Activated naive CD8-positive, alpha-beta T cell treated with anti-CD3 and anti-CD28 coated beads, Interleukin-2, amount 50 U/mL, for 24 hours (primary cell): Measurements from ENCODE around the gene RELN.
A peak's percentile ranks its signal among the peaks of the same experiment; 100 is the strongest.
"Not testable (repeated sequence)": the region's sequence is repeated elsewhere in the genome, so short reads cannot be mapped to it uniquely, and the experiment has no call there.

Source experiments
- ATAC-seq: fragments of 150-1000 bp; cut with Tn5 transposase; one replicate; pipeline ENCODE4 v1.10.0; 2021
- DNase-seq: peaks from one replicate; pipeline ENCODE4 v3.0.0; 2021
- H3K27ac Mint-ChIP-seq: one replicate; pipeline ENCODE4 v1.8.0; 2021; ENCODE audit warnings: mild to moderate bottlenecking, mixed read lengths
- H3K27me3 Mint-ChIP-seq: one replicate; pipeline ENCODE4 v1.8.0; 2021; ENCODE audit warnings: mixed read lengths
- H3K36me3 Mint-ChIP-seq: one replicate; pipeline ENCODE4 v1.8.0; 2021; ENCODE audit warnings: low read depth, mixed read lengths
- H3K4me1 Mint-ChIP-seq: one replicate; pipeline ENCODE4 v1.8.0; 2021; ENCODE audit warnings: mixed read lengths
- H3K4me3 Mint-ChIP-seq: one replicate; pipeline ENCODE4 v1.8.0; 2021; ENCODE audit warnings: mild to moderate bottlenecking, moderate library complexity, mixed read lengths
- H3K9me3 Mint-ChIP-seq: one replicate; pipeline ENCODE4 v1.8.0; 2021; ENCODE audit warnings: mixed read lengths

RELN gene

DNA sequence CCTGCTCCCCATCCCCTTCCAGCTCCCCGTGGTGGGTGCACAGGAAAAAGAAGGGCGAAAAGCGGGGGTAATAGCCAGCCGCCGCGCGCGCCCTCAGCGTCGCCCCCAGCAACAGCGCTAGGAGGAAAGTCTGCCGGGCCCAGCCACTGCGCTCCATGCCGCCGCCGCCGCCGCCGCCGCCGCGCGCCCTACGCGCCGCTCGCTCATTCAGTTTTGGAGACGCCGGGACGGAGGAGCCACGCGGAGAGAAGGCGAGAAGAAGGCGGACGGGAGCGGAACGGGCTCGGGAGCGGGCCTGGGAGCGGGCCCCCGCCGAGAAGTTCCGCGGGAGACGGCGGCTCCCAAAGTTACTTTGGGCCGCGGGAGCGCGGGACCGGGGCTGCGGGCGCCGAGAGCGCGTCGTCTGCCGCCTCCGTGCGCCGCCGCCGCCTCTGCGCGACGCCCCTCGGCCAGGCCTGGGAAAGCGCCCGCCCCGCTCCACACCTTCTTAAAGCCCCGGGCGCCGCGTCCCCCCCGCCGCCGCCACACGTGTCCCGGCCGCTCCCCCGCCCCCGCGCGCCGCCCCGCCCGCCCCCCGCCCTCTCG lies at the start of gene RELN:
TSS of gene RELN (minus strand) at position 459 of the 585 bp plus-strand sequence. CDS start at position 157, 302 bp downstream.
- Mint-ChIP-seq H3K4me1 (peaks cover 5% of the 10 kb centered on the region), H3K36me3 (no peaks in the 10 kb centered on the region), H3K9me3 (no peaks in the 10 kb centered on the region), H3K4me3 (peak within 1 kb of the TSS; percentile 65), H3K27ac (no peak within 1 kb of the TSS), H3K27me3 (peaks cover 53% of the 10 kb centered on the region)
- ATAC-seq (no peak), DNase-seq (no peak)

DNA sequence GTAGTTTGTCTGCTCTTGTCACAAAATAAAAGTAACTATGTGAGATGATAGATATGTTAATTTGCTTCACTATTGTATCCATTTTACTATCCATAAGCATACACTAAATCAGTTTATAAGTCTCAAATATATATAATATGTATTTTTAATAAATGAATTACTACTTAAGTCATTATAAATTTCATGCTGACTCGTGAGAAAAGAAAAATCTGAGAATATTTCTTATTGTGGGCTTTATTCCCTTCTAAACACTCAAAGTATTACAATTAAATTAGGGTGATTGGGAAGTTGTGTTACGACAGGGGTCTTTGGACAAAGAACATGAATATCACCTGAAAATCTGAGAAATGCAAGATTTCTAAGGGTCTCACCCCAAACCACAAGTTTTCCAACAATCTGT lies 48.7 kb upstream of the RELN start:
- Mint-ChIP-seq H3K36me3 (peaks cover 2% of the 10 kb centered on the region), H3K27ac (no peak overlapping the region)
- no peak for DNase-seq

DNA sequence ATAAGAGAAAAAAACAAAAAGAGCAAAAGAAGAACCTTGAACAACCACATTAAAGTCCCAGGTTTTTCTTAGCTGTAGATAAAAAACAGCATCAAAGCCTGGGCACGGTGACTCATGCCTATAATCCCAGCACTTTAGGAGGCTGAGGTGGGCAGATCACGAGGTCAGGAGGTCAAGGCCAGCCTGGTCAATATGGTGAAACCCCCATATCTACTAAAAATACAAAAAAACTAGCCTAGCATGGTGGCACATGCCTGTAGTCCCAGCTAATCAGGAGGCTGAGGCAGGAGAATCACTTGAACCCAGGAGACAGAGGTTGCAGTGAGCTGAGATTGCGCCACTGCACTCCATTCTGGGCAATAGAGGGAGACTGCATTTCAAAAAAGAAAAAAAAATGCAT lies 47.4 kb upstream of the RELN start:
- not testable (repeated sequence) for ATAC-seq, H3K27ac Mint-ChIP-seq, H3K9me3 Mint-ChIP-seq, H3K4me3 Mint-ChIP-seq, H3K36me3 Mint-ChIP-seq, H3K4me1 Mint-ChIP-seq, DNase-seq
- peaks cover 12% of the 10 kb centered on the region for H3K27me3 Mint-ChIP-seq

More for the DNA sequence above, 48.7 kb upstream of the RELN start:
- Mint-ChIP-seq H3K27me3 (peaks cover 13% of the 10 kb centered on the region), H3K4me3 (no peak overlapping the region), H3K9me3 (peaks cover 10% of the 10 kb centered on the region), H3K4me1 (no peaks in the 10 kb centered on the region)
- ATAC-seq, result no peak

DNA sequence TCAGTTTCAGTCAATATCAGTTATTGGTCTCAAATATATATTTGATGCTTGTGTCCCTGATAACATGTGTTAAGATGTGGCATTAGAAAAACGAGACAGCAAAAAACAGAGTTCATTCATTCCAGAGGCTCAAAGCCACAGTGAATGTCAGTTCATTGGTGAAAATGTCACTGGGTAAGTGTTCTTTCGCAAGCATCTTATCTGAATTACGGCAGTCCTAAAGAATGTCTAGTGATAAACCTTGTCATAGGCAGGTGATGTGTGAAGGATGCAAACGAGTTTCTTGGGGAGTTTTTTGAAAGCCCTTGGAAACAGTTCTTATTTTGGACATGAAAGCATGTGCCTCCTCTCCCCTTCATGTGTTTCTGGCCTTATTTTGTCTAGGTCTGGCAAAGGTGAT lies 45.9 kb upstream of the RELN start:
- DNase-seq (no peak), ATAC-seq (no peak)
- H3K27me3 Mint-ChIP-seq, result peaks cover 10% of the 10 kb centered on the region
- H3K4me3 Mint-ChIP-seq, result no peak overlapping the region
- no peaks in the 10 kb centered on the region for H3K4me1 Mint-ChIP-seq
- peaks cover 2% of the 10 kb centered on the region for H3K36me3 Mint-ChIP-seq
- H3K9me3 Mint-ChIP-seq, result peaks cover 10% of the 10 kb centered on the region
- H3K27ac Mint-ChIP-seq, result no peak overlapping the region

DNA sequence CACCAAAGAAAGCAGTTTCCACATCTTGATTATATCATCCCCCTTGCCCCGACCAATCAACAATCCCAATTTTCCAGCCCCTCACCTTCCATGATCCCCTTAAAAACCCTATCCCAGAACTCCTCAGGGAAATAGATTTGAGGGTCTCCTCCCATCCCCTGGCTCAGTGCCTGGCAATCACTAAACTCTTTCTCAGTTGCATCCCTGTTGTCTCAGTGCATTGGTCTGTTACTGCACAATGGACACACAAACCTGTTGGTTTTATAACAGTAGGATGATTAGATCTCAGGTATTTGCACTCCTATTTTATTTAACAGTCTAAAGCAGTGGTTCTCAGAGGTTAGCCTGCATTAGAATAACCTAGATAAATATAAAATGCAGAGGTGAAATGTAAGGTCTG lies 45.2 kb upstream of the RELN start:
- Mint-ChIP-seq H3K9me3 (peaks cover 10% of the 10 kb centered on the region), H3K27me3 (peaks cover 13% of the 10 kb centered on the region), H3K4me1 (no peaks in the 10 kb centered on the region), H3K36me3 (peaks cover 2% of the 10 kb centered on the region), H3K4me3 (no peak overlapping the region), H3K27ac (no peak overlapping the region)
- no peak for ATAC-seq
- DNase-seq, result no peak

DNA sequence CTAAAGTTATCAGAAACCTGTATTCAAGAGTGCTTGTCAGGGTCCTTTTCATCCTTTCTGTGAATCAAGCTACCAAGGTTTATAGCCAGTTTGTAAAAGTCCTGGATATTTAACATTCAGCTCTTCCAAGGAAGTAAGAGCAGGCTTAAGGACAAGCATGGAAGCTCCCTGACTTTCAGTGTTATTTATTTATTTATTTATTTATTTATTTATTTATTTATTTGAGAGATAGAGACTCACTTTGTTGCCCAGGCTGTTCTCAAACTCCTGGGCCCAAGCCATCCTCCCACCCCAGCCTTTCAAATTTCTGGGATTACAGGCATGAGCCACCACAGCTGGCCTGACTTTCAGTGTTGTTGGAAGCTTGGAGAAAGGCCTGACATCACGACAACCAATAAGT lies 44.4 kb upstream of the RELN start:
- Mint-ChIP-seq H3K36me3 (peaks cover 2% of the 10 kb centered on the region), H3K4me1 (no peaks in the 10 kb centered on the region), H3K9me3 (peaks cover 10% of the 10 kb centered on the region), H3K4me3 (no peak overlapping the region), H3K27ac (no peak overlapping the region), H3K27me3 (peaks cover 13% of the 10 kb centered on the region)
- ATAC-seq (no peak), DNase-seq (no peak)

DNA sequence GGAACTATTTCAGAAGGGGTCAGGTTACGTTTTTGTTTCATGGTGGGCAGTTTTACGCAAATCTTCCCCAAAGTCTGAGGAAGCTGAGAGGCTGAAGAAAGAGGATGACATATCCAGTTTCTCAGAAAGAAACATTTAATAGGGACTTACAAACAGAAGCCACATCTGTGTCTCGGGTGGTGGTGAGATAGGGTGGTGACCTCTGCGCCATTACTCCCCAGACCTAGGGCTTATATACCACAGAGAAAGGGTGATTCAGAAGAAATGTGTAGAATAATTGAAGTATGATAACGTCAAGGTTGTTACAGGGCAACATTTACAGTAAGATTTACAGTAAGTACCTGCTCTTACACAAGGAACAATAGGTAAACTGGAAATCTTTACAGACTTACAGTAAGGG lies 43.0 kb upstream of the RELN start:
- Mint-ChIP-seq H3K27me3 (peaks cover 10% of the 10 kb centered on the region), H3K27ac (no peak overlapping the region), H3K9me3 (peaks cover 10% of the 10 kb centered on the region), H3K4me3 (no peak overlapping the region), H3K4me1 (no peaks in the 10 kb centered on the region), H3K36me3 (peaks cover 2% of the 10 kb centered on the region)
- no peak for DNase-seq
- ATAC-seq, result no peak

DNA sequence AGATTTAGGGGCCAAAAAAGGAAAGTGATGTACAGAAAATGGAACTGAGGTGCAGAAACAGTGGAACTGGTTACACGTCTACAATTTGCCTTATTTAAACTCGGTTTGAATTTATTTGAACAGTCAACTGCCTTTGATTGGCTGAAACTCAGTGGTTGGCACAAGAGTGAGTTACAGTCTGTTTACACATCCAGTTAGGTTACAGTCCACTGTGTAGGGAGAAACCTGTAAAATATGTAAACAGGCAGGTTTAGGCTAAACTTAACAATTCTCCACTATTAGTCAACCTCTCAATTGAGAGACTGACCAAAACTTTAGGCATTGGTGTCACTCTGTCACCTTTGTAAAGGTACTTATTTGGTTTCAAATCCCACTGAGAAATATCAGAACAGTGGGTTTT lies 40.3 kb upstream of the RELN start:
- no peak overlapping the region for H3K27ac Mint-ChIP-seq
- no peaks in the 10 kb centered on the region for H3K4me1 Mint-ChIP-seq
- H3K9me3 Mint-ChIP-seq, result peaks cover 4% of the 10 kb centered on the region
- no peak for ATAC-seq
- peaks cover 7% of the 10 kb centered on the region for H3K27me3 Mint-ChIP-seq
- H3K4me3 Mint-ChIP-seq, result no peak overlapping the region
- peaks cover 2% of the 10 kb centered on the region for H3K36me3 Mint-ChIP-seq
- no peak for DNase-seq

DNA sequence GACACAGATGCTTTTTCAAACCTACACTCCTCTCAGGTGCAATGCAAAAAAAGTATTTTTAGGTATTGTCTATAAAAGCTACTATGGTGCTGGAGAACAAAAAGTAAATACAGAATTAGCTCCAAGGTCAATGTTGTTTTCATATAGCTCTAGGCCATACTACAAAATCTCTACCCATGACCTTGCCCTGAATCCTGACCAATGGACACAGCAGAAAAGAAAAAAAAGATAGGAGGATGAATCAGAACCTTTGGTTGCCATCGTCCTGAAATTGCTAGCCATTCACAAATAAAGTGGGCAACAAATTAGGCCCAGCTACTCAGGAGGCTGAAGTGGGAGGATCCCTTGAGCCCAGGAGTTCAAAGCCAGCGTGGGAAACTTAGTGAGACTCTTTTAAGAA lies 35.2 kb upstream of the RELN start:
- H3K36me3 Mint-ChIP-seq, result no peaks in the 10 kb centered on the region
- ATAC-seq, result no peak
- no peaks in the 10 kb centered on the region for H3K9me3 Mint-ChIP-seq
- no peak overlapping the region for H3K4me3 Mint-ChIP-seq
- no peaks in the 10 kb centered on the region for H3K27me3 Mint-ChIP-seq
- no peak for DNase-seq
- no peak overlapping the region for H3K27ac Mint-ChIP-seq
- no peaks in the 10 kb centered on the region for H3K4me1 Mint-ChIP-seq

DNA sequence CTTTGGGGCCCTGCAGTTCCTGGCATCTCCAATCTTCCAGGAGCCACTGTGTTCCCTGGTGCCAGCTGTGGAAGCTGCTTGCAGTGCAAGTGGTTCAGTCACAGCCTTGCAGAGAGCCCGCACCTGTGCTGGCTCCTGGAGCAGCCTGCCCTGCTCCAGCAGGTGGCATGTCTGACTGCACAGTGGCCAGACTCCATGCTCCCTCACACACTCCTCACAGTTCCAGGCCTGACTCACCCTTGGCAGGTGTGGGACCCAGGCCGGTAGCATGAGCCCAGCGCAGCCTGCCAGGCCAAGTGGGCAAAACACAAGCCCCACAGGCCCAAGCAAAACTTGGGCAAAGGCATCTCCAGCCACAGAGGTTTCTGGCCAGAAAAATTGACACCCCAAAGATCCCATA lies 33.6 kb upstream of the RELN start:
- H3K36me3 Mint-ChIP-seq, result no peaks in the 10 kb centered on the region
- DNase-seq, result no peak
- H3K27me3 Mint-ChIP-seq, result no peaks in the 10 kb centered on the region
- no peak for ATAC-seq
- H3K27ac Mint-ChIP-seq, result no peak overlapping the region
- no peaks in the 10 kb centered on the region for H3K4me1 Mint-ChIP-seq
- H3K4me3 Mint-ChIP-seq, result no peak overlapping the region
- H3K9me3 Mint-ChIP-seq, result no peaks in the 10 kb centered on the region

DNA sequence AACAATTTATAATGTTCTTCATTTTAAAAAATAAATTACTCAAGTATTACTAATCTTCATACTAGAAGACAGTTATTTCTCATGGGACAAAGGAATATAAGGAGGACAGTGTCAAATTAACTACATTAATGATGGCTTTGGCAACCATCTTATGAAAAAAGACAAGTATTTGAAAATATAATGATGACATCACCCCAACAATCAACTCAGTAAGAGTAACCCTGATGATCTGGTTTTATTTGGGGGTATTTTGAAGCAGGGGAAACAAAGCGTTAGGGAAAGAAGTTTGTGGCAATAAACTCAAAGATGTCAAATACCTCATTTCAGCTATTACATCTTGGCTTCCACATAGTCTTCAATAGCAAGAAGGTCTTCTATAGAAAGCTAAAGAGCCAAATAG lies 29.0 kb upstream of the RELN start:
- H3K27me3 Mint-ChIP-seq, result peaks cover 2% of the 10 kb centered on the region
- H3K4me1 Mint-ChIP-seq, result no peaks in the 10 kb centered on the region
- no peaks in the 10 kb centered on the region for H3K36me3 Mint-ChIP-seq
- no peak overlapping the region for H3K27ac Mint-ChIP-seq
- DNase-seq (no peak), ATAC-seq (no peak)
- no peak overlapping the region for H3K4me3 Mint-ChIP-seq
- no peaks in the 10 kb centered on the region for H3K9me3 Mint-ChIP-seq

DNA sequence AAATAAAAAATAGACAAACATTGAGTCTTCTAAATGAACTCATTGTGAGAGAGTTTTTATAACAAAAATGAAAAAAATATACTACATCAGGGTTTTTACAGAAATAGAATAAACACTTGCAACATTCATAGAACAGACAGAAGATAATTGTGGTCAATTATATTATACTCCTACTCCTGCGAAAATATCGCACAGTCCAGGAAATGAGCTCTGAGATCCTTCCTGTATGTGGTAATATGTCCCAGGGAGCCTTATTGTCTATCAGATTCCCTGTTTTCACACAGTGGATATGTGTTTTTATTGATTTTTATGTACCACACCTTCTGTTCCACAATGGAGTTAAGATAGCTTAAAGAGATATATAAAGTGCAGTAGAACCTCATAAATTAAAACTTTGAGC lies 27.5 kb upstream of the RELN start:
- H3K4me1 Mint-ChIP-seq, result no peaks in the 10 kb centered on the region
- H3K27me3 Mint-ChIP-seq, result peaks cover 5% of the 10 kb centered on the region
- no peak overlapping the region for H3K27ac Mint-ChIP-seq
- H3K9me3 Mint-ChIP-seq, result no peaks in the 10 kb centered on the region
- no peak overlapping the region for H3K4me3 Mint-ChIP-seq
- H3K36me3 Mint-ChIP-seq, result no peaks in the 10 kb centered on the region
- ATAC-seq (no peak), DNase-seq (no peak)

DNA sequence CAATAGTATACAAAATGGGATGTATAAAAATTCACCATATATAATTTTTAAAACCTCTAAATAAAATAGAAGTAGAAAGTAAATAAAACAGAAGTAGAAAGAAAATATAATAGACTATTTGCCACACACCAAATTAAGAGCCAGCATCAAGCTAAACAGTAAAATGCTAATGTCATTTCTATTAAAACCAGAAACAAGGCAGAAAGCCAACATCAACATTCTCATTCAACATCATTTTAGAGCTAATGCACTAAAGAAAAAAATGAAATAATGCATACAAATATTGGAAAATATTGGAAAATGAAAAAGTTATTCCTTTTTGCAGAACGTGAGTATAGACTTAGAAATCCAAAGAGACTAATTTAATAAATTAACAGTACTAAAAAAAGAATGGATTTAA lies 23.4 kb upstream of the RELN start:
- Mint-ChIP-seq H3K27me3 (peaks cover 7% of the 10 kb centered on the region), H3K27ac (no peak overlapping the region), H3K4me3 (no peak overlapping the region), H3K9me3 (no peaks in the 10 kb centered on the region), H3K36me3 (no peaks in the 10 kb centered on the region), H3K4me1 (no peaks in the 10 kb centered on the region)
- ATAC-seq, result no peak
- DNase-seq, result no peak

DNA sequence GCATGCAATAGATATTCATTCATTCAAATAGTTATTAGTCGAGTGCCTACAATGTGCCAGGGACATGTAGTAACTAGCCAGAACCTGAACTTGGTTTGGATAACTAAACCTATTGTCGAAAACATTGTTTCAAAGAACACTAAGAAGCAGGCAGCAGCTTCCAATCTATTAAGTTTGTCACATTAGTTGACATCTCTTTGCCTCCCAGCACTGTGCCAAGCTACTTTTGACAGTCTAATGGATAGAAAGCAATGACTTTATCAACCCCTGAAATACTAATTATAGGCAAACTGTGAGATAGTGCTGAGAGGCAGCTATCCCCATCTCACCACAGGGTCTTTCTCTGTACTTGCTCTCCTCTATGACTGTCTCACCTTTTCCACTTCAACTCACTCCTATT lies 22.4 kb upstream of the RELN start:
- Mint-ChIP-seq H3K4me1 (no peaks in the 10 kb centered on the region), H3K9me3 (no peaks in the 10 kb centered on the region), H3K27me3 (peaks cover 7% of the 10 kb centered on the region), H3K4me3 (no peak overlapping the region), H3K36me3 (no peaks in the 10 kb centered on the region), H3K27ac (no peak overlapping the region)
- DNase-seq (no peak), ATAC-seq (no peak)

DNA sequence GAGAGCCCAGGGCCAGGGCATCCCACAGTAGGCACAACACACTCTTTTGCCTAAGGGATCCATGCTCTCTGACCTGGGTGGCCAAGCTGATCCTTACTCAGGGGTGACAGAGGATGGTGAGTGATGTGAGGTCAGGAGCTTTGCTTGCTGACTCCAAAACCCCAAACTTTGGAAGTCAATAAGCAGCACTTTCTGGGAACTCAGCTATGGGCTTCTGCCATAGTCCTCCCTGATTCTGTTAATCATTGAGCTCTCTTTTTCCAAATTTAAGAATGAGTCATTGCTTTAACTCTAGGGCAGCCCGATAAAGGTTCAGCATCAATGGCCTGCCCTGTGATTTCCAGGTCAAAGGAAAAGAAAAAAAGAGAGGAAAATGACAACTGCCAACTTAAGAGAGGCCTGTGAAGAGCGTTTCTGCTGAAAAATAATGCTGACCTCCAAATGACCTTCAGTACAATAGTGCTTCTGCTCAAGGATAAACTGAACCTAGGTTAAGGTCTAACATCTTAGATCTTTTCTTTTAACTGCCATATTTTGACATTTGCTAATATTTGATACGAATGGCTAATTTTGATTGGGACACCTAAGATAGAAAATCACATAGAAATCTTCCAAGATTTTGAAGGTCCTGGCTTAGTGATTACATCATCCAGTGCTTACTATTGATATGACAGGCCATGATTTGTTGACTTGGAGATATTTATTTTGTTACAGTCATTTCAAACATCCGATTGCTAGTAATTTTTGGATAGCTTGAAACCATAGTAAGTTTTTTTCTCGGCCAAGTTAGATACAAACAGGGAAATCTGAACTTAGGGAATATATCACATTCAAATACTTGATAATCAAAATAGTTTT lies 20.8 kb upstream of the RELN start:
- no peaks in the 10 kb centered on the region for H3K4me1 Mint-ChIP-seq
- DNase-seq (no peak), ATAC-seq (no peak)
- no peaks in the 10 kb centered on the region for H3K9me3 Mint-ChIP-seq
- H3K27ac Mint-ChIP-seq, result no peak overlapping the region
- peaks cover 7% of the 10 kb centered on the region for H3K27me3 Mint-ChIP-seq
- H3K36me3 Mint-ChIP-seq, result no peaks in the 10 kb centered on the region
- no peak overlapping the region for H3K4me3 Mint-ChIP-seq
